ENCODE data around the gene MGAT4A. TPM values are rescaled to one million over a fixed set of nuclear protein-coding genes. Genes with fewer than 3 reads are reported as not detected.

Gene MGAT4A
- total RNA-seq, 1 donor from 2014 or later: 0.38 TPM

- Mint-ChIP-seq H3K27me3 (ENCODE audit: unreplicated experiment) (peaks cover 11% of the 10 kb centered on the region), H3K36me3 (ENCODE audit: unreplicated experiment) (no peaks in the 10 kb centered on the region), H3K27ac (ENCODE audit: unreplicated experiment) (no peak overlapping the region), H3K4me1 (ENCODE audit: unreplicated experiment) (peaks cover 9% of the 10 kb centered on the region), H3K4me3 (ENCODE audit: unreplicated experiment) (no peak overlapping the region), H3K9me3 (ENCODE audit: unreplicated experiment) (no peaks in the 10 kb centered on the region)
- no peak for DNase-seq (ENCODE audit: extremely low spot score, unreplicated experiment)
- no peak for TF ChIP-seq CTCF (IDR thresholded peaks at IDR 0.05)
Observed at GRCh38 chr2:98771721-98772524, 41.0 kb upstream of the MGAT4A start.

- no peak overlapping the region for H3K4me3 Mint-ChIP-seq (ENCODE audit: unreplicated experiment)
- H3K27ac Mint-ChIP-seq (ENCODE audit: unreplicated experiment): no peak overlapping the region
- peaks cover 11% of the 10 kb centered on the region for H3K27me3 Mint-ChIP-seq (ENCODE audit: unreplicated experiment)
- no peak for DNase-seq (ENCODE audit: extremely low spot score, unreplicated experiment)
- no peaks in the 10 kb centered on the region for H3K36me3 Mint-ChIP-seq (ENCODE audit: unreplicated experiment)
- peaks cover 9% of the 10 kb centered on the region for H3K4me1 Mint-ChIP-seq (ENCODE audit: unreplicated experiment)
- TF ChIP-seq CTCF (IDR thresholded peaks at IDR 0.05): no peak
- H3K9me3 Mint-ChIP-seq (ENCODE audit: unreplicated experiment): no peaks in the 10 kb centered on the region
Observed at GRCh38 chr2:98771264-98771663, 40.3 kb upstream of the MGAT4A start.

- TF ChIP-seq CTCF (IDR thresholded peaks at IDR 0.05): no peak
- DNase-seq (ENCODE audit: extremely low spot score, unreplicated experiment): no peak
- Mint-ChIP-seq H3K9me3 (ENCODE audit: unreplicated experiment) (no peaks in the 10 kb centered on the region), H3K4me3 (ENCODE audit: unreplicated experiment) (no peak overlapping the region), H3K36me3 (ENCODE audit: unreplicated experiment) (no peaks in the 10 kb centered on the region), H3K27ac (ENCODE audit: unreplicated experiment) (no peak overlapping the region), H3K4me1 (ENCODE audit: unreplicated experiment) (peaks cover 9% of the 10 kb centered on the region), H3K27me3 (ENCODE audit: unreplicated experiment) (peaks cover 11% of the 10 kb centered on the region)
Observed at GRCh38 chr2:98769784-98770183, 38.9 kb upstream of the MGAT4A start.

- H3K4me3 Mint-ChIP-seq (ENCODE audit: unreplicated experiment): no peak overlapping the region
- H3K4me1 Mint-ChIP-seq (ENCODE audit: unreplicated experiment): peaks cover 9% of the 10 kb centered on the region
- DNase-seq (ENCODE audit: extremely low spot score, unreplicated experiment): no peak
- no peaks in the 10 kb centered on the region for H3K9me3 Mint-ChIP-seq (ENCODE audit: unreplicated experiment)
- TF ChIP-seq CTCF (IDR thresholded peaks at IDR 0.05): no peak
- no peaks in the 10 kb centered on the region for H3K36me3 Mint-ChIP-seq (ENCODE audit: unreplicated experiment)
- peaks cover 16% of the 10 kb centered on the region for H3K27me3 Mint-ChIP-seq (ENCODE audit: unreplicated experiment)
- no peak overlapping the region for H3K27ac Mint-ChIP-seq (ENCODE audit: unreplicated experiment)
Observed at GRCh38 chr2:98769114-98769476, 38.2 kb upstream of the MGAT4A start.

GRCh38 chr2:98768384-98769113 lies 37.6 kb upstream of the MGAT4A start:
- no peak for DNase-seq (ENCODE audit: extremely low spot score, unreplicated experiment)
- H3K27ac Mint-ChIP-seq (ENCODE audit: unreplicated experiment): no peak overlapping the region
- TF ChIP-seq CTCF (IDR thresholded peaks at IDR 0.05): no peak
- peaks cover 16% of the 10 kb centered on the region for H3K27me3 Mint-ChIP-seq (ENCODE audit: unreplicated experiment)
- no peak overlapping the region for H3K4me3 Mint-ChIP-seq (ENCODE audit: unreplicated experiment)
- H3K36me3 Mint-ChIP-seq (ENCODE audit: unreplicated experiment): no peaks in the 10 kb centered on the region
- peaks cover 9% of the 10 kb centered on the region for H3K4me1 Mint-ChIP-seq (ENCODE audit: unreplicated experiment)
- H3K9me3 Mint-ChIP-seq (ENCODE audit: unreplicated experiment): no peaks in the 10 kb centered on the region

Data from osteocyte (in vitro differentiated cells).